ENCODE measurements around the gene RBM22.

DNA sequence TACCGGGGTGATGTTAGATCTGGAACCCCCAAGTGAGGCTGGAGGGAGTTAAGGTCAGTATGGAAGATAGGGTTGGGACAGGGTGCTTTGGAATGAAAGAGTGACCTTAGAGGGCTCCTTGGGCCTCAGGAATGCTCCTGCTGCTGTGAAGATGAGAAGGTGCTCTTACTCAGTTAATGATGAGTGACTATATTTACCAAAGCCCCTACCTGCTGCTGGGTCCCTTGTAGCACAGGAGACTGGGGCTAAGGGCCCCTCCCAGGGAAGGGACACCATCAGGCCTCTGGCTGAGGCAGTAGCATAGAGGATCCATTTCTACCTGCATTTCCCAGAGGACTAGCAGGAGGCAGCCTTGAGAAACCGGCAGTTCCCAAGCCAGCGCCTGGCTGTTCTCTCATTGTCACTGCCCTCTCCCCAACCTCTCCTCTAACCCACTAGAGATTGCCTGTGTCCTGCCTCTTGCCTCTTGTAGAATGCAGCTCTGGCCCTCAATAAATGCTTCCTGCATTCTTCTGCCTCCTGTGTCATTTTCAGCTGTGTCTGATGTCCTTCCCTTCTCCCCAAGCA lies 42.1 kb downstream of the RBM22 start:
- TF ChIP-seq CTCF (conservative IDR thresholded peaks at IDR 0.05; ENCODE audit: low read depth, low read length) (no peak), EZH2phosphoT487 (IDR thresholded peaks at IDR 0.05; ENCODE audit: borderline replicate concordance, low read length) (no peak), EZH2 (IDR thresholded peaks at IDR 0.05; ENCODE audit: low read length, unreplicated experiment) (no peak)

All from PC-3 (cell line).